H9 (cell line): ENCODE data around the gene ITK. TPM values are rescaled to one million over a fixed set of nuclear protein-coding genes. Genes with fewer than 3 reads are reported as not detected.

Experiments used
- DNase-seq: peaks from one replicate; pipeline ENCODE4 v3.0.0-alpha.2; 2017
- H2AFZ ChIP-seq: one replicate; pipeline ENCODE4 v1.6.1; 2013; ENCODE audit warnings: mild to moderate bottlenecking, low read length, control low read depth, moderate library complexity
- H2AK5ac ChIP-seq: 2 replicates; pipeline ENCODE4 v1.6.1; 2013; ENCODE audit warnings: low read length, control low read depth, mixed read lengths; ENCODE audit not compliant: insufficient read length
- H2BK120ac ChIP-seq: one replicate; pipeline ENCODE4 v1.6.1; 2013; ENCODE audit warnings: low read depth, mild to moderate bottlenecking, low read length, control low read depth, inconsistent platforms; ENCODE audit not compliant: poor library complexity, severe bottlenecking
- H2BK12ac ChIP-seq: 2 replicates; pipeline ENCODE4 v1.6.1; 2013; ENCODE audit warnings: low read length, control low read depth, mixed read lengths, low read depth; ENCODE audit not compliant: insufficient read length
- H2BK15ac ChIP-seq: 2 replicates; pipeline ENCODE4 v1.6.1; 2013; ENCODE audit warnings: low read depth, low read length, control low read depth
- H2BK20ac ChIP-seq: one replicate; pipeline ENCODE4 v1.6.1; 2013; ENCODE audit warnings: low read depth, mild to moderate bottlenecking, low read length, control low read depth, inconsistent platforms; ENCODE audit not compliant: poor library complexity, severe bottlenecking
- H2BK5ac ChIP-seq: 2 replicates; pipeline ENCODE4 v1.6.1; 2013; ENCODE audit warnings: low read length, control low read depth, mixed read lengths; ENCODE audit not compliant: insufficient read length
- H3K14ac ChIP-seq: 2 replicates; pipeline ENCODE4 v1.6.1; 2013; ENCODE audit warnings: low read length, control low read depth; ENCODE audit not compliant: insufficient read depth
- H3K18ac ChIP-seq: 2 replicates; pipeline ENCODE4 v1.6.1; 2013; ENCODE audit warnings: low read depth, mild to moderate bottlenecking, mixed read lengths, low read length, control low read depth; ENCODE audit not compliant: insufficient read length
- H3K23ac ChIP-seq: 2 replicates; pipeline ENCODE4 v1.6.1; 2013; ENCODE audit warnings: low read length, control low read depth, mixed read lengths, low read depth; ENCODE audit not compliant: insufficient read length
- H3K23me2 ChIP-seq: 2 replicates; pipeline ENCODE4 v1.6.1; 2013; ENCODE audit warnings: low read depth, mild to moderate bottlenecking, mixed read lengths, low read length, control low read depth; ENCODE audit not compliant: insufficient read length, poor library complexity, severe bottlenecking
- H3K27ac ChIP-seq: 2 replicates; pipeline ENCODE4 v1.5.1; 2013; ENCODE audit warnings: low read length, control low read depth, mixed read lengths, low read depth; ENCODE audit not compliant: insufficient read length
- H3K27me3 ChIP-seq: 2 replicates; pipeline ENCODE4 v1.6.1; 2013; ENCODE audit warnings: low read length, control low read depth, inconsistent platforms; ENCODE audit not compliant: insufficient read depth
- H3K4ac ChIP-seq: 2 replicates; pipeline ENCODE4 v1.6.1; 2013; ENCODE audit warnings: low read depth, mild to moderate bottlenecking, control low read depth, inconsistent platforms, low read length, moderate library complexity
- H3K4me1 ChIP-seq: 2 replicates; pipeline ENCODE4 v1.6.1; 2013; ENCODE audit warnings: low read length, control low read depth, inconsistent platforms; ENCODE audit not compliant: insufficient read depth
- H3K4me2 ChIP-seq: 2 replicates; pipeline ENCODE4 v1.6.1; 2013; ENCODE audit warnings: low read length, control low read depth, mixed read lengths; ENCODE audit not compliant: insufficient read length, insufficient read depth
- H3K56ac ChIP-seq: 2 replicates; pipeline ENCODE4 v1.6.1; 2013; ENCODE audit warnings: low read depth, mild to moderate bottlenecking, mixed read lengths, low read length, control low read depth; ENCODE audit not compliant: insufficient read length
- H3K79me1 ChIP-seq: 2 replicates; pipeline ENCODE4 v1.6.1; 2013; ENCODE audit warnings: low read depth, mild to moderate bottlenecking, moderate library complexity, low read length, control low read depth, inconsistent platforms; ENCODE audit not compliant: insufficient read depth, poor library complexity, severe bottlenecking
- H3K79me2 ChIP-seq: 2 replicates; pipeline ENCODE4 v1.6.1; 2013; ENCODE audit warnings: low read length, control low read depth, inconsistent platforms; ENCODE audit not compliant: insufficient read depth
- H3K9ac ChIP-seq: 2 replicates; pipeline ENCODE4 v1.6.1; 2013; ENCODE audit warnings: low read length, control low read depth, mixed read lengths; ENCODE audit not compliant: insufficient read length; ENCODE audit errors: extremely low read depth
- H3K9me3 ChIP-seq: one replicate; pipeline ENCODE4 v1.6.1; 2013; ENCODE audit warnings: low read depth, low read length, inconsistent platforms; ENCODE audit not compliant: control insufficient read depth
- H3T11ph ChIP-seq: one replicate; pipeline ENCODE4 v1.6.1; 2013; ENCODE audit warnings: mild to moderate bottlenecking, low read length, control low read depth, inconsistent platforms
- H4K20me1 ChIP-seq: one replicate; pipeline ENCODE4 v1.6.1; 2013; ENCODE audit not compliant: control insufficient read depth, insufficient read length, insufficient read depth
- H4K5ac ChIP-seq: 2 replicates; pipeline ENCODE4 v1.6.1; 2013; ENCODE audit warnings: low read depth, mild to moderate bottlenecking, mixed read lengths, low read length, control low read depth; ENCODE audit not compliant: insufficient read length
- H4K8ac ChIP-seq: replicated peaks from 2 replicates; pipeline ENCODE4 v1.6.1; 2013; ENCODE audit warnings: low read length, control low read depth, mixed read lengths, low read depth; ENCODE audit not compliant: insufficient read length
- H4K91ac ChIP-seq: 2 replicates; pipeline ENCODE4 v1.6.1; 2013; ENCODE audit warnings: low read depth, mild to moderate bottlenecking, moderate library complexity, mixed read lengths, low read length, control low read depth; ENCODE audit not compliant: insufficient read length
- H3K27ac Mint-ChIP-seq, 3 experiments: 2 replicates in 2 of 3; 3 replicates in 1 of 3; pipeline ENCODE4 v1.8.0; 2020 to 2021; ENCODE audit warnings: mixed read lengths in 3 of 3, mild to moderate bottlenecking in 1 of 3, moderate library complexity in 1 of 3
- H3K27me3 Mint-ChIP-seq: 2 replicates; pipeline ENCODE4 v1.8.0; 2021; ENCODE audit warnings: low read depth, mild to moderate bottlenecking, moderate library complexity, mixed read lengths
- H3K36me3 Mint-ChIP-seq, 3 experiments: 2 replicates in 2 of 3; 3 replicates in 1 of 3; pipeline ENCODE4 v1.8.0; 2020 to 2021; ENCODE audit warnings: low read depth in 3 of 3, mixed read lengths in 3 of 3; ENCODE audit not compliant: insufficient read depth in 1 of 3
- H3K4me1 Mint-ChIP-seq, 2 experiments: 2 replicates each; pipeline ENCODE4 v1.8.0; 2020; ENCODE audit warnings: mixed read lengths in 2 of 2
- H3K4me3 Mint-ChIP-seq, 2 experiments: 2 replicates in 1 of 2; 3 replicates in 1 of 2; pipeline ENCODE4 v1.8.0; 2020 to 2021; ENCODE audit warnings: mild to moderate bottlenecking in 2 of 2, mixed read lengths in 2 of 2, moderate library complexity in 1 of 2
- H3K9me3 Mint-ChIP-seq, 2 experiments: 2 replicates in 1 of 2; 3 replicates in 1 of 2; pipeline ENCODE4 v1.8.0; 2020; ENCODE audit warnings: mild to moderate bottlenecking in 2 of 2, mixed read lengths in 2 of 2, moderate library complexity in 1 of 2
- WGBS: extraction: QIAGEN DNeasy Blood & Tissue Kit; methylation state at CpG from one replicate; pipeline ENCODE4 v1.1.7; 2013; ENCODE audit warnings: missing lambda C conversion rate, low lambda C conversion rate, mixed read lengths; ENCODE audit not compliant: insufficient read length; ENCODE audit errors: extremely low coverage; 5-methylcytosine and 5-hydroxymethylcytosine counted together
- total RNA-seq: library from RNA; stranded (reverse); gene quantifications from 2 replicates; pipeline ENCODE4 v1.2.1, GENCODE V29; 2021
- TF ChIP-seq, protein P1 (sequence below): fragments of 200-600 bp; sonication (generic); conservative IDR thresholded peaks from 3 replicates; pipeline ENCODE4 v1.8.0; 2021; ENCODE audit warnings: antibody characterized with exemption, mild to moderate bottlenecking

Gene ITK
- total RNA-seq, 1 experiment from 2014 or later, result 0.22 TPM

DNA sequence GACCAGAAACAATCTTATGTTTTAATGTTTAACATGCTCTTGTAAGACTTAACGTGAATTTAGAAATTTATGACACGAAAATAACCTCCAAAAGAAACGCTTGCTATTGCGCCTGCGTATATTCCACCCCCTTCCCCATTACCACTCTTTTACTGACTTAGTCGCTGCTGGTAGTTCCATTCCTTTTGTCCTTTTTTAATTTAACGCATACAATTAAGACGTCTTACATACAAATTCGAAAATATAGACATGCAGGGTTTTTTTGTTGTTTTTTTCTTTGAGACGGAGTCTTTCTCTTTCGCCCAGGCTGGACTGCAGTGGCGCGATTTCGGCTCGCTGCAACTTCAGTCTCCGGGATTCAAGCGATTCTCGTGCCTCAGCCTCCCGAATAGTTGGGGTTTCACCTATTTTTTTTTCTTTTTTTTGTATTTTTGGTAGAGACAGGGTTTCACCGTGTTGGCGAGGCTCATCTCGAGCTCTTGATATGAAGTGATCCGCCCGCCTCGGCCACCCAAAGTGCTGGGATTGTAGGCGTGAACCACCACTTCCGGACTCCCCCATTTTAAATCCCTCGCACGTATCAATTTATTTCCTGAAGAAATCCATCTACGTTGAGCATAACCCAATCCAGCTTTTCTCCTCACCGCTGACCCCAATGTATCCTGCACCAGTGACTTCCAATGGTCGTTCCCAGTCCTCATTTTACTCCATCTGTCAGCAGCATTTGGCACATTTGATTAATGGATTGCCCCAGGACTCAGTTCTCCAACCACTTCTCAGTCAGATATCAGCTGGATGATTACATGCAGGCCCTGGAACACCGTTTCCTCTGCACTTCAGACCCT is 37.3 kb upstream of the ITK start:
- WGBS, result 100% methylated on average over 3 of the region's 33 CpGs
- Histone ChIP-seq H3K14ac (no peak overlapping the region), H4K5ac (no peak overlapping the region), H3T11ph (no peak overlapping the region), H3K79me1 (no peaks in the 10 kb centered on the region), H3K9ac (peak overlapping the region; percentile 9), H2BK12ac (no peak overlapping the region), H3K27me3 (no peaks in the 10 kb centered on the region), H2BK20ac (no peak overlapping the region), H3K4me2 (peak overlapping the region; percentile 27), H3K18ac (no peak overlapping the region), H2BK120ac (no peak overlapping the region), H2BK15ac (no peak overlapping the region), H3K9me3 (no peaks in the 10 kb centered on the region), H3K4ac (no peak overlapping the region), H3K23me2 (no peaks in the 10 kb centered on the region), H2BK5ac (no peak overlapping the region), H3K79me2 (no peaks in the 10 kb centered on the region), H4K20me1 (no peaks in the 10 kb centered on the region), H2AK5ac (no peak overlapping the region), H2AFZ (peak overlapping the region; percentile 25), H3K4me1 (no peaks in the 10 kb centered on the region), H4K8ac (no peak overlapping the region), H3K23ac (no peak overlapping the region), H3K56ac (no peak overlapping the region), H3K27ac (no peak overlapping the region), H4K91ac (no peak overlapping the region)
- Mint-ChIP-seq H3K4me1 (peaks cover 4 to 8% of the 10 kb centered on the region in 2 experiments), H3K36me3 (peaks cover 4 to 19% (median 15%) of the 10 kb centered on the region in 3 experiments; a peak in 6 of 7 replicates), H3K27ac (peak overlapping the region; percentile 71 to 97 (median 79); a peak in 6 of 7 replicates), H3K9me3 (no peaks in the 10 kb centered on the region; a peak in 1 of 5 replicates), H3K4me3 (peak overlapping the region; percentile 91 to 92), H3K27me3 (no peaks in the 10 kb centered on the region)
- DNase-seq, result no peak
- TF ChIP-seq, protein P1, sequence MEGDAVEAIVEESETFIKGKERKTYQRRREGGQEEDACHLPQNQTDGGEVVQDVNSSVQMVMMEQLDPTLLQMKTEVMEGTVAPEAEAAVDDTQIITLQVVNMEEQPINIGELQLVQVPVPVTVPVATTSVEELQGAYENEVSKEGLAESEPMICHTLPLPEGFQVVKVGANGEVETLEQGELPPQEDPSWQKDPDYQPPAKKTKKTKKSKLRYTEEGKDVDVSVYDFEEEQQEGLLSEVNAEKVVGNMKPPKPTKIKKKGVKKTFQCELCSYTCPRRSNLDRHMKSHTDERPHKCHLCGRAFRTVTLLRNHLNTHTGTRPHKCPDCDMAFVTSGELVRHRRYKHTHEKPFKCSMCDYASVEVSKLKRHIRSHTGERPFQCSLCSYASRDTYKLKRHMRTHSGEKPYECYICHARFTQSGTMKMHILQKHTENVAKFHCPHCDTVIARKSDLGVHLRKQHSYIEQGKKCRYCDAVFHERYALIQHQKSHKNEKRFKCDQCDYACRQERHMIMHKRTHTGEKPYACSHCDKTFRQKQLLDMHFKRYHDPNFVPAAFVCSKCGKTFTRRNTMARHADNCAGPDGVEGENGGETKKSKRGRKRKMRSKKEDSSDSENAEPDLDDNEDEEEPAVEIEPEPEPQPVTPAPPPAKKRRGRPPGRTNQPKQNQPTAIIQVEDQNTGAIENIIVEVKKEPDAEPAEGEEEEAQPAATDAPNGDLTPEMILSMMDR, result no peak
